Left lung (tissue), 10 donors: ENCODE measurements around the gene SDK2. TPM values are rescaled to one million over a fixed set of nuclear protein-coding genes. Genes with fewer than 3 reads are reported as not detected.

ENCODE experiments used
- ATAC-seq: fragments of 200-7000 bp; cut with Tn5 transposase; one replicate; pipeline ENCODE4 v1.9.1; 2020; ENCODE audit warnings: moderate library complexity
- DNase-seq, 4 donors: peaks; one replicate each; pipeline ENCODE4 v3.0.0-alpha.2; 2013 to 2020
- H3K27ac ChIP-seq, 2 donors: fragments of 200-600 bp; sonication (generic) in 1 of 2; one replicate each; pipeline versions ENCODE4 v1.5.0 to v1.8.0; 2020 to 2021
- H3K27me3 ChIP-seq, 2 donors: fragments of 200-600 bp; sonication (generic) in 1 of 2; one replicate each; pipeline versions ENCODE4 v1.5.0 to v1.8.0; 2020 to 2021
- H3K36me3 ChIP-seq, 2 donors: fragments of 200-600 bp; sonication (generic) in 1 of 2; one replicate each; pipeline versions ENCODE4 v1.5.0 to v1.8.0; 2020 to 2021
- H3K4me1 ChIP-seq, 2 donors: fragments of 200-600 bp; one replicate each; pipeline ENCODE4 v1.8.0; 2021
- H3K4me3 ChIP-seq, 2 donors: fragments of 200-600 bp; sonication (generic) in 1 of 2; one replicate each; pipeline versions ENCODE4 v1.5.0 to v1.8.0; 2020 to 2021; ENCODE audit warnings: mild to moderate bottlenecking in 1 of 2
- H3K9me3 ChIP-seq, 2 donors: fragments of 200-600 bp; sonication (generic) in 1 of 2; one replicate each; pipeline versions ENCODE4 v1.5.0 to v1.8.0; 2020 to 2021
- intact Hi-C, 2 donors: fragments of 100-400 bp; cut with DNase I; formaldehyde crosslinking; loops; one replicate each; pipeline versions ENCODE4 v1.11.2 to v1.14.2; 2022
- polyA plus RNA-seq, 6 donors: library from polyadenylated mRNA; unstranded; fragments of 120-200 nt; gene quantifications; one replicate each; pipeline ENCODE4 v1.2.1, GENCODE V29; 2013; ENCODE audit not compliant: insufficient read length in 6 of 6
- total RNA-seq, 2 donors: library from RNA; stranded (reverse); fragmentation: NEBNext Ultra II Directional; extraction: Animal tissue kit (Norgen Biotek cat#: 25700); gene quantifications; one replicate each; pipeline ENCODE4 v1.2.1, GENCODE V29; 2021
- TF ChIP-seq, protein P1 (sequence below), 2 donors: fragments of 200-600 bp; sonication (generic) in 1 of 2; IDR thresholded peaks; one replicate each; pipeline versions ENCODE4 v1.5.0 to v1.8.0; 2021; ENCODE audit warnings: antibody characterized with exemption in 2 of 2
- donor health status: DM: no; HTN: yes; CAD: no.
- donor health status: DM: no; HTN: no; CAD: no.

The SDK2 gene
- total and polyA plus RNA-seq, 8 donors = 6.0 to 10.9 (median 7.5) TPM

DNA sequence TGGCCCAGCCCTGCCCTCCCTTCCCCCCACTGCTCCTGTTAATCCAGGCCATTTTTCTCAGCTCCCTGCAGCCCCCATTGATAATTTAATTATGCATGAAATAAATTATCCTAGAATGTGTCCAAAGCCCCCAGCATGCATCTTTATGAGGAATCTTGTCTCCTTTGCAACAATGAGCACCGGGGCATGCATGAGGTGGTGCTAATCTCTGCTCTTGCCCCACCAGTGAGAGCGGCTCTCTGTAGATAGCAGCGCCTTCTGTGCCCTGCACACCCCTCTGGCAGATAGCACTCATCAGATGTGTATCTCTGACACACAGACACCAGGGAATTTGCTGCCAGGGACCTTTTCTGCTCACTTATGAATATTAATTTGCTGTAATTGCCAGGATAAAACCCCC, 192.2 kb downstream of the SDK2 start:
- intact Hi-C loops = no loop called here
- no peaks in the 10 kb centered on the region for H3K27me3 ChIP-seq
- TF ChIP-seq, protein P1, sequence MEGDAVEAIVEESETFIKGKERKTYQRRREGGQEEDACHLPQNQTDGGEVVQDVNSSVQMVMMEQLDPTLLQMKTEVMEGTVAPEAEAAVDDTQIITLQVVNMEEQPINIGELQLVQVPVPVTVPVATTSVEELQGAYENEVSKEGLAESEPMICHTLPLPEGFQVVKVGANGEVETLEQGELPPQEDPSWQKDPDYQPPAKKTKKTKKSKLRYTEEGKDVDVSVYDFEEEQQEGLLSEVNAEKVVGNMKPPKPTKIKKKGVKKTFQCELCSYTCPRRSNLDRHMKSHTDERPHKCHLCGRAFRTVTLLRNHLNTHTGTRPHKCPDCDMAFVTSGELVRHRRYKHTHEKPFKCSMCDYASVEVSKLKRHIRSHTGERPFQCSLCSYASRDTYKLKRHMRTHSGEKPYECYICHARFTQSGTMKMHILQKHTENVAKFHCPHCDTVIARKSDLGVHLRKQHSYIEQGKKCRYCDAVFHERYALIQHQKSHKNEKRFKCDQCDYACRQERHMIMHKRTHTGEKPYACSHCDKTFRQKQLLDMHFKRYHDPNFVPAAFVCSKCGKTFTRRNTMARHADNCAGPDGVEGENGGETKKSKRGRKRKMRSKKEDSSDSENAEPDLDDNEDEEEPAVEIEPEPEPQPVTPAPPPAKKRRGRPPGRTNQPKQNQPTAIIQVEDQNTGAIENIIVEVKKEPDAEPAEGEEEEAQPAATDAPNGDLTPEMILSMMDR (IDR thresholded peaks at IDR 0.05) = no peak
- H3K36me3 ChIP-seq = no peaks in the 10 kb centered on the region
- H3K9me3 ChIP-seq = peaks cover 0 to 2% of the 10 kb centered on the region in 2 donors
- DNase-seq = no peak
- no peak overlapping the region for H3K27ac ChIP-seq
- no peaks in the 10 kb centered on the region for H3K4me1 ChIP-seq
- no peak overlapping the region for H3K4me3 ChIP-seq
- ATAC-seq = no peak

DNA sequence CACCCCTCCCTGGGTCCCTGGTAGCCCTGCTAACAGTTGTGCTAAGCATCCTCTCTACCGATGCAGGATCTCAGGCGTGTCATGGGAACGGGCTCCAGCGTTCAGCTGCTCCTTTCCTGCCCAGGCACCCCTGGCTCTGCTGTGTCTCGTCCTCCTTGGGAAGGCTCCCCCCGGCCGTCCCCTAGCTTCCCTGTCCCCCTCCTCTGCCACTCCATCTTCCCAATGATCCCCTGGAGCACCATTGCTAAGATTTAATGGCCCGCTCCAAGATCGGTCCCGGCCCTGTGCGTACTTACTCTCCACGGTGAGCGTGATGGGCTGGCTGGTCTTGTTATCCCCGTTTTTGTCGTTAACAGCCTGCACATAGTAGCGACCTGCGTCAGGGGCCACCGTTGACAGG, 196.9 kb downstream of the SDK2 start:
- Histone ChIP-seq H3K36me3 (no peaks in the 10 kb centered on the region), H3K27ac (no peak overlapping the region), H3K27me3 (no peaks in the 10 kb centered on the region), H3K4me1 (no peaks in the 10 kb centered on the region), H3K4me3 (no peak overlapping the region), H3K9me3 (no peaks in the 10 kb centered on the region)
- intact Hi-C loops = no loop called here
- ATAC-seq (no peak), DNase-seq (no peak)
- TF ChIP-seq, protein P1 (IDR thresholded peaks at IDR 0.05) = no peak

DNA sequence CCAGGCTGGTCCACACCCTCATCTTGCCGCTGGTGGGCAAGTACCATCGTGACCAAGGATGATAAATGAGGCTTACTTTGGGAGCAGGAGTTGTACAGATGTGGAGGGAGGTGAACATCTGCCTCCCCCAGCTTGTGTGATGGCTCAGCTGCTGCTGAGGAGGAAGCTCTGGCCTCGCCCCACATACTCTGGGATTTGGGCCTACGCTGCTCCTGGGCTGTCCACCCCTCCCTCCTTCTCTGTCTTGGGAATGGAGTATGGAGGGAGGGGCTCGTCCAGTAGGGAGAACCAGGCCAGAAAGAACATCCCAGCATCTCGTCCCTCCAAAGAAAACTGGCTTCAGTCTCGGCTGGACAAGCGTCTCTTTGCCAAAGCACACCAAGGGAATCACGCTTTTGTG, 197.6 kb downstream of the SDK2 start:
- DNase-seq (no peak), ATAC-seq (no peak)
- H3K9me3 ChIP-seq = no peaks in the 10 kb centered on the region
- H3K27ac ChIP-seq = no peak overlapping the region
- H3K27me3 ChIP-seq = no peaks in the 10 kb centered on the region
- no peaks in the 10 kb centered on the region for H3K36me3 ChIP-seq
- no peaks in the 10 kb centered on the region for H3K4me1 ChIP-seq
- H3K4me3 ChIP-seq = no peak overlapping the region
- intact Hi-C loops = no loop called here
- TF ChIP-seq, protein P1 (IDR thresholded peaks at IDR 0.05) = no peak

DNA sequence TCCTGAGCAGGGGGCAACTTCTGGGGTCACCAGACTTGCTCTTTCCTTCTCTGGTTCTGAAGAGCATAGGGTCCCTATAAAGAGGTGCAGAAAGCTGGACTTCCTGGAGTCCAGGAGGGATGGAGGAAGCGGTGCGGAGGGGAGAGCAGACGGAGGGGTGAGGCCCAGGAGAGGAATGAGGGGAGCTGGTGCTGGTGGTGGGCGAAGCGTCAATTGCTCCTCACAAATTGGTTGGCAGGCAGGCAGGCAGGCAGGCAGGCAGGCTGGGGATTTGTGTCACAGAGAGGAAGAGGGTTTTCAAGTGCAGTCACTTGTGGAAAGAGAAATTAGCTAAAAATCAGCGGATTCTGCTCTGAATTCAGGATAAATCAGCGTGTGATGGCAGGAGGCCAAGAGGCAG, 198.8 kb downstream of the SDK2 start:
- H3K4me3 ChIP-seq = no peak overlapping the region
- no peaks in the 10 kb centered on the region for H3K27me3 ChIP-seq
- intact Hi-C loops = no loop called here
- no peak for DNase-seq
- TF ChIP-seq, protein P1 (IDR thresholded peaks at IDR 0.05) = no peak
- H3K4me1 ChIP-seq = no peaks in the 10 kb centered on the region
- H3K27ac ChIP-seq = no peak overlapping the region
- ATAC-seq = no peak
- no peaks in the 10 kb centered on the region for H3K9me3 ChIP-seq
- no peaks in the 10 kb centered on the region for H3K36me3 ChIP-seq

DNA sequence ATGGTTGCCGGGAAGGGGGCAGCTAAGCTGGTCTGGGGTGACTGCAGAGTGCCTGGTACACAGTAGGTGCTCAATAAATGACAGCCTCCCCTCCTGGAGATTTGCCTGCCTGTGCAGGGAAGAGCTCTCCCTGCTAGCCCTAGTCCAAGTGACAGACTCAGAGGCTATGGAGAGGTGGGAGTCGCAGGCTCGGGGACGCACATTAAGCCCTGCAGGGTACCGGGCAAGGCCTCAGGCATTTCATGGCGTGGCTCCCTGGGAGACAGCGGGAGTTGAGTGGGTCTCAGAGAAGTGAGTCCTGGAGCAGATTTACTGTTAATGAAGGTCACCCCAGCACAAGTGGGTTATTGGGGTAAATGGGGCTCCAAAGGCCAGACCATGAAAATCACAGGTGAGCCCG, 200.2 kb downstream of the SDK2 start:
- intact Hi-C loops = no loop called here
- Histone ChIP-seq H3K27me3 (no peaks in the 10 kb centered on the region), H3K9me3 (no peaks in the 10 kb centered on the region), H3K4me1 (no peaks in the 10 kb centered on the region), H3K36me3 (no peaks in the 10 kb centered on the region), H3K4me3 (no peak overlapping the region), H3K27ac (no peak overlapping the region)
- DNase-seq (no peak), ATAC-seq (no peak)
- TF ChIP-seq, protein P1 (IDR thresholded peaks at IDR 0.05) = no peak
